ENCODE measurements around the gene KLHL30.

KLHL30 gene

GRCh38 chr2:238187618-238188548, 49.4 kb downstream of the KLHL30 start:
- no peak for DNase-seq

GRCh38 chr2:238190445-238190844, 52.0 kb downstream of the KLHL30 start:
- no peak for DNase-seq
